ENCODE data around the gene SCAP.
"Not testable (repeated sequence)": the region's sequence is repeated elsewhere in the genome, so short reads cannot be mapped to it uniquely, and the experiment has no call there.

SCAP gene

DNA sequence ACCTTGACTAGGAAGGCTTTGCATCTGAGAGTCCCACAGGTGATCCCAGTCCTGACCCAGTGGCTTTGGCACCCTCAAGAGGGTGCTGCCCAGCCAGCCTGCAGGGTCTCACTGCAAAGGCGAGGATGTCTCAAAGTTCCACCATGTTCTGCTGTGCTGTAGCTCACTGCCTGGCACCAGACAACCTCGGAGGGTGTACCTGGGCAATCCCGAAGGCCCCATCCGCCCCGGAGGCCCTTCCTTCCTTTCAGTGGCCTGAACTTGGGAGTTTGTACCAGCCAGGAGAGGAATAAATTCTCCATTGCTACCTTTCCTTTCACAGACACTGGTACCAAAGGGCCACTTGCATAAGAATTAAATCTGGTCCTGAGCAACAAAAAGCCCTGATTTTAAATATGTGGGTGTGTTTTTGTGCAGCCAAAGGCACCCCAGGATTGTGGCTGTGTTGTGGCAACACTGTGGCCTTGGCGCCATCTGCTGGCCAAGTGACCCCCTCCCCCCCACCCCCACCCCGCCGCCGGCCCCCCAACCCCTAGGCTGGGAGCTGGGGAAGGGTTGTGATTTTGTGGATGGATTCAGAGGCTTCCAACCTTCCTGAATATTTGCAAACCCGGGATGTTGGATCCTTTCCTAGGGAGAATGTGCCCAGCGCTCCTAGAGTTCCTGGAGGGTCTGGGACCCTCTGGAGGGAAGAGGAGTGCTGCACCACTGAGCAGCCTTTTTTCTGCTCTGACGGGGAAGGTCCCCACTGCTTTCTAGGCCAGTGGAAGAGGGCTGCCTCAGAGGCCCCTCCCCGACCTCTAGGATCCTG lies 104.6 kb downstream of the SCAP start:
- no peak for DNase-seq (ENCODE audit: low read depth)
- in situ Hi-C loops (cut with HindIII; ENCODE audit: low sequenced_read_pairs): no loop called here
- H3K4me3 ChIP-seq (ENCODE audit: low read depth, low read length): no peak overlapping the region
- TF ChIP-seq, protein P1, sequence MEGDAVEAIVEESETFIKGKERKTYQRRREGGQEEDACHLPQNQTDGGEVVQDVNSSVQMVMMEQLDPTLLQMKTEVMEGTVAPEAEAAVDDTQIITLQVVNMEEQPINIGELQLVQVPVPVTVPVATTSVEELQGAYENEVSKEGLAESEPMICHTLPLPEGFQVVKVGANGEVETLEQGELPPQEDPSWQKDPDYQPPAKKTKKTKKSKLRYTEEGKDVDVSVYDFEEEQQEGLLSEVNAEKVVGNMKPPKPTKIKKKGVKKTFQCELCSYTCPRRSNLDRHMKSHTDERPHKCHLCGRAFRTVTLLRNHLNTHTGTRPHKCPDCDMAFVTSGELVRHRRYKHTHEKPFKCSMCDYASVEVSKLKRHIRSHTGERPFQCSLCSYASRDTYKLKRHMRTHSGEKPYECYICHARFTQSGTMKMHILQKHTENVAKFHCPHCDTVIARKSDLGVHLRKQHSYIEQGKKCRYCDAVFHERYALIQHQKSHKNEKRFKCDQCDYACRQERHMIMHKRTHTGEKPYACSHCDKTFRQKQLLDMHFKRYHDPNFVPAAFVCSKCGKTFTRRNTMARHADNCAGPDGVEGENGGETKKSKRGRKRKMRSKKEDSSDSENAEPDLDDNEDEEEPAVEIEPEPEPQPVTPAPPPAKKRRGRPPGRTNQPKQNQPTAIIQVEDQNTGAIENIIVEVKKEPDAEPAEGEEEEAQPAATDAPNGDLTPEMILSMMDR (IDR thresholded peaks at IDR 0.05; ENCODE audit: low read depth, low read length, missing control alignments): peak; percentile 24

DNA sequence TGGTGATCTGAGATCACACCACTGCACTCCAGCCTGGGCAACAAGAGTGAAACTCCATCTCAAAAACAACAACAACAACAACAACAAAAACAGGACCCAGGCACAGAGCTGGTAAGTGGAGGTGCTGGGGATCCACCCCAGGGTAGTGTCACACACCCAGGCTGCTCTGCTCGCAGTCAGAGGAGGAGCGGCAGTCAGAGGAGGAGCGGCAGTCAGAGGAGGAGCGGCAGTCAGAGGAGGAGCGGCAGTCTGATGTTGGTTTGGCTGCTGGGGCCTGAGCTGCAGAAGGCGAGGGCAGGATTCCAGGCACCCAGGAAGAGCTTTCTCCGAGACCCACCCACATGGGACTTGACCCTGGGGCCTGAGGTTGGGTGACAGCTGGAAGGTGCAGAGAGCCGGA lies 105.7 kb downstream of the SCAP start:
- in situ Hi-C loops (cut with HindIII; ENCODE audit: low sequenced_read_pairs); H3K4me3 ChIP-seq (ENCODE audit: low read depth, low read length); DNase-seq (ENCODE audit: low read depth): not testable (repeated sequence)

DNA sequence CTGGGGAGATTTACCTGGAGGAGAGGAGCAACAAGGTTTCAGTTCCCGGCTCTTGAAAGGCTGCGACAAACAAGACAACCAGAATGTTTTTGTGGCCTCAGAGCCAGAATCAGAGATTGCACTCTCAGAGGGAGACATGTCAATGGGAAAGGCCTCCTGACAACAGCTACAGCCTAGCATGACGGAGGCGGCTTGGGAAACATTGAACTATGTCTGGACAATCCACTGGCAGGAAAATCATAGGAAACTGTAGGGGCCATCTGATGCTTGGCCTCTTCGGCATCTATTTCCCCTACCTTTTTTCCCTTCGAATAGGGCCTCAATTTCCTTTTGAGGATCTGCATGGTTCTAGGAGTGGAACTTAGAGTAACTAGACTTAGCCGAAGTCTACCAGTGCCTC lies 108.1 kb downstream of the SCAP start:
- DNase-seq (ENCODE audit: low read depth): no peak
- TF ChIP-seq, protein P1 (IDR thresholded peaks at IDR 0.05; ENCODE audit: low read depth, low read length, missing control alignments): no peak
- in situ Hi-C loops (cut with HindIII; ENCODE audit: low sequenced_read_pairs): no loop called here
- H3K4me3 ChIP-seq (ENCODE audit: low read depth, low read length): no peak overlapping the region

DNA sequence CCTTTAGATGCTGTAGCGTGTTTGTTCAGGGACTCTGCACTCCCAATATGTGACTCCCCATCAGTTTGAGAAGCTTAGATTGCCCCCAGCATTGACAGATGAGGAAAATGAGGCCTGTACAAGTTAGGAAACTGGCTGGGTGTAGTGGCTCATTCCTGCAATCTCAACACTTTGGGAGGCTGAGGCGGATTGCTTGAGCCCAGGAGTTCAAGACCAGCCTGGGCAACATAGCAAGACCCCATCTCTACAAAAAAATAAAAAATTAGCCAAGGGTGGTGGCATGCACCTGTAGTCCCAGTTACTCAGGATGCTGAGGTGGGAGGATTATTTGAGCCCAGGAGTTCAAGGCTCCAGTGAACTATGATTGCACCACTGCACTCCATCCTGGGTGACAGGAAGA lies 108.9 kb downstream of the SCAP start:
- DNase-seq (ENCODE audit: low read depth): no peak
- in situ Hi-C loops (cut with HindIII; ENCODE audit: low sequenced_read_pairs): no loop called here
- TF ChIP-seq, protein P1 (IDR thresholded peaks at IDR 0.05; ENCODE audit: low read depth, low read length, missing control alignments): no peak
- H3K4me3 ChIP-seq (ENCODE audit: low read depth, low read length): no peak overlapping the region

DNA sequence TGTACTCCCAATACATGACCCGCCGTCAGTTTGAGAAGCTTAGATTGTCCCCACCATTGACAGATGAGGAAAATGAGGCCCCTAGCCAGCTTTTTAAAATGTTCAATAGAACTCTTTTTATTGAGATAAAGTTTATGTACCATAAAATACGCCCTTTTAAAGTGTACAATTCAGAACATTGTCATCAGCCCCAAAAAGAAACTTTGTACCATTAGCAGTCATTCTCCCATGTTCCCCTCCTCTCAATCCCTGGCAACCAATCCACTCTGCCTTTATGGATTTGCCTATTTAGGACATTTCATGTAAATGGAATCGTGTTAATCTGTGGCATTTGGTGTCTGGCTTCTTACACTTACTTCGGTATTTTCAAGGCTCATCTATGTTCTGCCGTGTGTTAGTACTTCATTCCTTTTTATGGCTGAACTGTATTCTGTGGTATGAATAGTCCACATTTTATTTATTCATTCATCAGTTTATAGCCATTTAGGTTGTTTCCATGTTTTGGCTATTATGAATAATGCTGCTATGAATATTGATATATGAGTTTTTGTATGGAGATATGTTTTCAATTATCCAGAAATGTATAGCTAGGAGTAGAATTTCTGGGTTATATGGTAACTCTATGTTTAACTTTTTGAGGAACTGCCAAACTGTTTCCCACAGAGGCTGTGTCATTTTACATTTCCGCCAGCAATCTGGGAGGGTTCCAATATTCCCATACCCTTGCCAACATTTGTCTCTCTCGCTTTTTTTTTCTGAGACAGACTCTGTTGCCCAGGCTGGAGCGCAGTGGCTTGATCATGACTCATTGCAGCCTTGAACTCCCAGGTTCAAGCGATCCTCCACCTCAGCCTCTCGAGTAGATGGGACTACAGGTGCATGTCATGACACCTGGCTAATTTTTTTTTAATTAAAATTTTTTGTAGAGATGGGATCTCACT lies 110.3 kb downstream of the SCAP start:
- DNase-seq (ENCODE audit: low read depth): peak; percentile 71
- H3K4me3 ChIP-seq (ENCODE audit: low read depth, low read length): no peak overlapping the region
- in situ Hi-C loops (cut with HindIII; ENCODE audit: low sequenced_read_pairs): no loop called here

More for the DNA sequence above, 110.3 kb downstream of the SCAP start:
- TF ChIP-seq, protein P1 (IDR thresholded peaks at IDR 0.05; ENCODE audit: low read depth, low read length, missing control alignments): no peak
